Measurements from ENCODE around the gene CBLB. TPM values are rescaled to one million over a fixed set of nuclear protein-coding genes. Genes with fewer than 3 reads are reported as not detected.

The CBLB gene
- total RNA-seq, 2 experiments from 2014 or later = 24.5 to 38.5 TPM

GRCh38 chr3:105772635-105773034 lies 96.2 kb downstream of the CBLB start:
- no peak overlapping the region for H2AFZ ChIP-seq (ENCODE audit: low read length)
- H3K9me3 ChIP-seq (ENCODE audit: low read length) = no peaks in the 10 kb centered on the region
- no peak for DNase-seq (ENCODE audit: low spot score)
- peaks cover 2% of the 10 kb centered on the region; the same call in 1 of the 2 replicates for H3K36me3 ChIP-seq (ENCODE audit: insufficient read depth, low read length)
- H3K27ac ChIP-seq (ENCODE audit: low read depth, low read length, poor library complexity, severe bottlenecking) = no peak overlapping the region
- ChIA-PET CTCF (ENCODE audit: unreplicated experiment) (no interaction called here), POLR2A (no interaction called here)
- peaks cover 4% of the 10 kb centered on the region for H3K4me1 ChIP-seq (ENCODE audit: insufficient read depth, low read length, poor library complexity, severe bottlenecking)
- H3K79me2 ChIP-seq (ENCODE audit: insufficient read depth, low read depth, low read length) = no peaks in the 10 kb centered on the region
- H3K4me2 ChIP-seq (ENCODE audit: low read length) = no peak overlapping the region
- no peak for TF ChIP-seq CTCF (conservative IDR thresholded peaks at IDR 0.05; ENCODE audit: low read length)
- TF ChIP-seq EZH2phosphoT487 (IDR thresholded peaks at IDR 0.05; ENCODE audit: borderline replicate concordance, low read depth, low read length) = no peak
- intact Hi-C loops (cut with micrococcal nuclease; ENCODE audit: unreplicated experiment) = no loop called here
- no peaks in the 10 kb centered on the region for H3K9me2 ChIP-seq (ENCODE audit: insufficient read depth, low read length)
- no peak overlapping the region for H3K4me3 ChIP-seq (ENCODE audit: low read depth, low read length, poor library complexity, severe bottlenecking)
- no TSS peak for BruUV-seq (replicated peaks)
- no peaks in the 10 kb centered on the region for H4K20me1 ChIP-seq (ENCODE audit: insufficient read depth, low read length)

GRCh38 chr3:105771392-105771791 lies 97.4 kb downstream of the CBLB start:
- H3K4me1 ChIP-seq (ENCODE audit: insufficient read depth, low read length, poor library complexity, severe bottlenecking) = peaks cover 4% of the 10 kb centered on the region
- H3K9me3 ChIP-seq (ENCODE audit: low read length) = no peaks in the 10 kb centered on the region
- DNase-seq (ENCODE audit: low spot score) = no peak
- CTCF ChIA-PET (ENCODE audit: unreplicated experiment) = no interaction called here
- peaks cover 3% of the 10 kb centered on the region; the same call in 1 of the 2 replicates for H3K36me3 ChIP-seq (ENCODE audit: insufficient read depth, low read length)
- POLR2A ChIA-PET = no interaction called here
- H4K20me1 ChIP-seq (ENCODE audit: insufficient read depth, low read length) = no peaks in the 10 kb centered on the region
- no peak overlapping the region for H3K4me3 ChIP-seq (ENCODE audit: low read depth, low read length, poor library complexity, severe bottlenecking)
- no TSS peak for BruUV-seq (replicated peaks)
- H3K4me2 ChIP-seq (ENCODE audit: low read length) = no peak overlapping the region
- intact Hi-C loops (cut with micrococcal nuclease; ENCODE audit: unreplicated experiment) = no loop called here
- no peaks in the 10 kb centered on the region for H3K79me2 ChIP-seq (ENCODE audit: insufficient read depth, low read depth, low read length)
- H3K9me2 ChIP-seq (ENCODE audit: insufficient read depth, low read length) = no peaks in the 10 kb centered on the region
- H2AFZ ChIP-seq (ENCODE audit: low read length) = no peak overlapping the region
- H3K27ac ChIP-seq (ENCODE audit: low read depth, low read length, poor library complexity, severe bottlenecking) = no peak overlapping the region
- TF ChIP-seq EZH2phosphoT487 (IDR thresholded peaks at IDR 0.05; ENCODE audit: borderline replicate concordance, low read depth, low read length) (no peak), CTCF (conservative IDR thresholded peaks at IDR 0.05; ENCODE audit: low read length) (no peak)

GRCh38 chr3:105770410-105770809 lies 98.4 kb downstream of the CBLB start:
- BruUV-seq (replicated peaks) = no TSS peak
- Histone ChIP-seq H3K4me1 (ENCODE audit: insufficient read depth, low read length, poor library complexity, severe bottlenecking) (peaks cover 4% of the 10 kb centered on the region), H3K79me2 (ENCODE audit: insufficient read depth, low read depth, low read length) (no peaks in the 10 kb centered on the region), H2AFZ (ENCODE audit: low read length) (no peak overlapping the region), H4K20me1 (ENCODE audit: insufficient read depth, low read length) (no peaks in the 10 kb centered on the region), H3K27ac (ENCODE audit: low read depth, low read length, poor library complexity, severe bottlenecking) (no peak overlapping the region), H3K4me2 (ENCODE audit: low read length) (no peak overlapping the region), H3K36me3 (ENCODE audit: insufficient read depth, low read length) (peaks cover 3% of the 10 kb centered on the region; the same call in 1 of the 2 replicates), H3K4me3 (ENCODE audit: low read depth, low read length, poor library complexity, severe bottlenecking) (no peak overlapping the region), H3K9me3 (ENCODE audit: low read length) (no peaks in the 10 kb centered on the region), H3K9me2 (ENCODE audit: insufficient read depth, low read length) (no peaks in the 10 kb centered on the region)
- ChIA-PET CTCF (ENCODE audit: unreplicated experiment) (no interaction called here), POLR2A (interaction anchor here (0.6 kb wide), 1 partner anchor 436 kb away, joined by 3 read pairs; no protein-coding TSS in a partner anchor)
- no peak for DNase-seq (ENCODE audit: low spot score)
- TF ChIP-seq EZH2phosphoT487 (IDR thresholded peaks at IDR 0.05; ENCODE audit: borderline replicate concordance, low read depth, low read length) (no peak), CTCF (conservative IDR thresholded peaks at IDR 0.05; ENCODE audit: low read length) (no peak)
- intact Hi-C loops (cut with micrococcal nuclease; ENCODE audit: unreplicated experiment) = no loop called here

Data from OCI-LY7 (cell line).